NCI-H2227 (cell line): ENCODE measurements around the gene BLZF1.
"Not testable (repeated sequence)": the region's sequence is repeated elsewhere in the genome, so short reads cannot be mapped to it uniquely, and the experiment has no call there.

ENCODE experiments used
- DNase-seq: peaks from one replicate; lab custom pipeline; 2025; ENCODE audit not compliant: unreplicated experiment; lab: John Stamatoyannopoulos, UW

BLZF1 gene

GRCh38 chr1:169367686-169368405 is at the start of gene BLZF1, which contains the start of gene NME7:
Gene BLZF1, plus strand, starts transcription at chr1:169368195. Its CDS starts 1,328 bp downstream, at chr1:169369523.
Gene NME7, minus strand, starts transcription at chr1:169367797. Its CDS starts 87 bp downstream, at chr1:169367710.
- peak; percentile 98 for DNase-seq

DNA sequence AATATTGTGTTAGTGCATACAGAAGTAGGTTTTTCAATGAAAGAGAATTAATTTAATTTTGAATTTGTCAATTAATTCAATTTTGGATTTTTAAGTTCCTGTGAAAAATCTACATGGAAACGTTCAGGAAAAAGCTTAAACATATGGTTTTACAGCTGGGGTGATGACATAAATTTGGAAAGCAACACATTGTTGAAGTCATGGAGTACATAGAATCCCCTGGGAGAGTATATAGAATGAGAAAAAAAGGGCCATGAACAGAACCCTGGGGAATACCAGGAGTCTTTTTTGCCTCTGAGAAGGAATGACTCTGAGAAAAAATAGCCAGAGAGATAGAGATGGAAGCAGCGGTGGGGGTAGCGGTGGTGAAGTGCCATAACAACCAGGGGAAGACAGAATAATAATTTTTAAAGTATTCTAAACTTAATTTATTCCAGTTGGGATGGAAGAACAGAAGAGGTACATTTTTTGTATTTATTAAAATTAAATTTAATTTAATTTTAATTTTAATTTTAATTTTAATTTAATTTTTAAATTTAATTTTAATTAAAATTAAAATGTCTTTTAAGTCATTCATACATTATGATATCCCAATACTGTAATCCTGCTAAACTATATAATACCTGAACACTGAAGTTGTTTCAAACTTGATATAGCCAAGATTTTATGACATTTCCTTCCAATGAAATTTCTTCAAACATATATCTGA is 49.3 kb upstream of the BLZF1 start:
- DNase-seq = no peak

GRCh38 chr1:169321539-169321938 is 46.5 kb upstream of the BLZF1 start:
- DNase-seq = no peak

- no peak for DNase-seq
Measured at GRCh38 chr1:169322138-169322537, 45.9 kb upstream of the BLZF1 start.

- no peak for DNase-seq
Measured at GRCh38 chr1:169325117-169325516, 42.9 kb upstream of the BLZF1 start.

- DNase-seq = no peak
Measured at GRCh38 chr1:169326261-169326955, 41.6 kb upstream of the BLZF1 start.

DNA sequence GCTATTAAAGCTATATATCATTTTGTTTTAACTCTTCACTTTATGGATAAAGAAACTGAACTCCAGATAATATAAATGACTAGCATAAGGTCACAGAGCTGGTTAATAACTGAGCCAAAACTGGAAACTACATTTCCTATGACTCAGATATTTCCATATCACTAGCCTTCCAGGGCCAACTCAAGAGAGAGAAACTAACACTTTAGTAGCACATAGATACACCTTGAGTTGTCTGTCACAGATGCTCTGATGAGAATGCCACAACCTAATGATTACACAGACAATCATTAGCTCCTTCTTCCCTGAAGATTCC is 41.1 kb upstream of the BLZF1 start:
- DNase-seq = no peak

GRCh38 chr1:169327875-169328274 is 40.1 kb upstream of the BLZF1 start:
- no peak for DNase-seq

DNA sequence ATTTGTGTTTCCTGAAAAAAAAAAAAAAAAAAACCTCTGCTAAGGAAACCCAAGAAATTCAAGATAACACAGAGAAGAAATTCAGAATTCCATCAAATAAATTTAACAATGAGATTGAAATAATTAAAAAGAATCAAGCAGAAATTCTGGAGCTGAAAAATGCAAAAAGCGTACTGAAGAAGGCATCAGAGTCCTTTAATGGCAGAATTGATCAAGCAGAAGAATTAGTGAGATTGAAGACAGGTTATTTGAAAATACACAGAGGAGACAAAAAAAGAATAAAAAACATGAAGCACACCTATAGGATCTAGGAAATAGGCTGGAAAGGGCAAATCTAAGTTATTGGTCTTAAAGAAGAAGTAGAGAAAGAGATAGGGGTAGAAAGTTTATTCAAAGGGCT is 38.6 kb upstream of the BLZF1 start:
- DNase-seq = no peak

DNA sequence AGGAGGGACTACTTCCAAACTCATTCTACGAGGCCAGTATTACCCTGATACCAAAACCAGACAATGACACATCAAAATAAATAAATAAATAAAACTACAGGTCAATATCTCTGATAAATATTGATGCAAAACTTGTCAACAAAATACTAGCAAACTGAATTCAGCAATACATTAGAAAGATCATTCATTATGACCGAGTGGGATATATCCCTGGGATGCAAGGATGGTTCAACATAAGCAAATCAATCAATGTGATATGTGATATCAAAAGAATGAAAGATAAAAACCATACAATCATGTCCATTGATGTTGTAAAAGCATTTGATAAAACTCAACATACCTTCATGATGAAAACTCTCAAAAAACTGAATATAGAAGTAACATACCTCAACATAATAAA is 37.1 kb upstream of the BLZF1 start:
- DNase-seq = no peak

DNA sequence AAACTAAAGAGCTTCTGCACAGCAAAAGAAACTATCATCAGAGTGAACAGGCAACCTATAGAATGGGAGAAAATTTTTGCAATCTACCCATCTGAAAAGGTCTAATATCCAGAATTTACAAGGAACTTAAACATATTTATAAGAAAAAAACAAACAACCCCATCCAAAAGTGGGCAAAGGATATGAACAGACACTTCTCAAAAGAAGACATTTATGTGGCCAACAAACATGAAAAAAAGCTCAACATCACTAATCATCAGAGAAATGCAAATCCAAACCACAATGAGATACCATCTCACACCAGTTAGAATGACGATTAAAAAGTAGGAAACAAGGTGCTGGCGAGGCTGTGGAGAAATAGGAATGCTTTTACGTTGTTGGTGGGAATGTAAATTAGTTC is 33.3 kb upstream of the BLZF1 start:
- not testable (repeated sequence) for DNase-seq

DNA sequence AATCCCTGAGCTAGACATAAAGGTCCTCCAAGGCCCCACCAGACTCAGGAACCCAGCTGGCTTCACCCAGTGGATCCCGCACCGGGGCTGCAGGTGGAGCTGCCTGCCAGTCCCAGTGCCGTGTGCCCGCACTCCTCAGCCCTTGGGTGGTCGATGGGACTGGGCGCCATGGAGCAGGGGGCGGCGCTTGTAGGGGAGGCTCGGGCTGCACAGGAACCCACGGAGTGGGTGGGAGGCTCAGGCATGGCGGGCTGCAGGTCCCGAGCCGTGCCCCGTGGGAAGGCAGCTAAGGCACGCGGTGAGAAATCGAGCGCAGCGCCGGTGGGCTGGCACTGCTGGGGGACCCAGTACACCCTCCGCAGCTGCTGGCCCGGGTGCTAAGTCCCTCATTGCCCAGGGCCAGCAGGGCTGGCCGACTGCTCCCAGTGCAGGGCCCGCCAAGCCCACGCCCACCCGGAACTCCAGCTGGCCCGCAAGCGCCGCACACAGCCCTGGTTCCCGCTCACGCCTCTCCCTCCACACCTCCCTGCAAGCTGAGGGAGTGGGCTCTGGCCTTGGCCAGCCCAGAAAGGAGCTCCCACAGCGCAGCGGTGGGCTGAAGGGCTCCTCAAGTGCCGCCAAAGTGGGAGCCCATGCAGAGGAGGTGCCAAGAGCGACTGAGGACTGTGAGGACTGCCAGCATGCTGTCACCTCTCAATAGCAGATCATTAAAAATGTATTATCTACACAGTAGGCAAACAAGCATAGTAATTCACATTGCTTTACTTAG is 30.9 kb upstream of the BLZF1 start:
- peak; percentile 48 for DNase-seq

GRCh38 chr1:169338617-169339016 is 29.4 kb upstream of the BLZF1 start:
- DNase-seq = no peak

GRCh38 chr1:169339773-169340172 is 28.2 kb upstream of the BLZF1 start:
- no peak for DNase-seq

DNA sequence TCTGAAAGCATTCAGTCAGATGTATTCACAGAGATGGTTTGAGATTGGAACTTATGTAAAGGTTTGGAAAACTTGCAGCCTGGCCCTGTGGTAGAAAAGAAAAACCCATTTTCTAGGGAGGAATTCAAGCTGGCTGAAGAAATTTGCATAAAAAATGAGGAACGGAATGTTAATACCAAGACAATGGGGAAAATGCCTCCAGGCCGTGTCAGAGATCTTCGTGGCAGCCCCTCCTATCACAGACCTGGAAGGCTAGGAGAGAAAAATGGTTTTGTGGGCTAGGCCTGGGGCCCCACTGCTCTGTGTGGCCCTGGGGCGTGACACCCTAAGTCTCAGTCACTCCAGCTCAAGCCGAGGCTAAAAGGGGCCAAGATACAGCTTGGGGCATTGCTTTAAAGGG is 27.1 kb upstream of the BLZF1 start:
- DNase-seq = no peak

DNA sequence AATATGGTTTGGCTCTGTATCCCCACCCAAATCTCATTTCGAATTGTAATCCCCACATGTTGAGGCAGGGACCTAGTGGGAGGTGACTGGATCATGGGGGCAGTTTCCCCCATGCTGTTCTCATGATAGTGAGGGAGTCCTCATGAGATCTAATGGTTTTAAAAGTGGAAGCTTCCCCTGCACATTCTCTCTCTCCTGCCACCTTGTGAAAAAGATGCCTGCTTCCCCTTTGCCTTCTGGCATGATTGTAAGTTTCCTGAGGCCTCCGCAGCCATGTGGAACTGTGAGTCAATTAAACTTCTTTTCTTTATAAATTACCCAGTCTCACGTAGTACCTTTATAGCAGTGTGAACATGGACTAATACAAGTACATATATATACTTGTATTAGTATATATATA is 25.9 kb upstream of the BLZF1 start:
- DNase-seq = not testable (repeated sequence)

- DNase-seq = no peak
Measured at GRCh38 chr1:169345511-169345910, 22.5 kb upstream of the BLZF1 start.

- no peak for DNase-seq
Measured at GRCh38 chr1:169346036-169346589, 21.9 kb upstream of the BLZF1 start.

- no peak for DNase-seq
Measured at GRCh38 chr1:169347688-169348382, 20.2 kb upstream of the BLZF1 start.

DNA sequence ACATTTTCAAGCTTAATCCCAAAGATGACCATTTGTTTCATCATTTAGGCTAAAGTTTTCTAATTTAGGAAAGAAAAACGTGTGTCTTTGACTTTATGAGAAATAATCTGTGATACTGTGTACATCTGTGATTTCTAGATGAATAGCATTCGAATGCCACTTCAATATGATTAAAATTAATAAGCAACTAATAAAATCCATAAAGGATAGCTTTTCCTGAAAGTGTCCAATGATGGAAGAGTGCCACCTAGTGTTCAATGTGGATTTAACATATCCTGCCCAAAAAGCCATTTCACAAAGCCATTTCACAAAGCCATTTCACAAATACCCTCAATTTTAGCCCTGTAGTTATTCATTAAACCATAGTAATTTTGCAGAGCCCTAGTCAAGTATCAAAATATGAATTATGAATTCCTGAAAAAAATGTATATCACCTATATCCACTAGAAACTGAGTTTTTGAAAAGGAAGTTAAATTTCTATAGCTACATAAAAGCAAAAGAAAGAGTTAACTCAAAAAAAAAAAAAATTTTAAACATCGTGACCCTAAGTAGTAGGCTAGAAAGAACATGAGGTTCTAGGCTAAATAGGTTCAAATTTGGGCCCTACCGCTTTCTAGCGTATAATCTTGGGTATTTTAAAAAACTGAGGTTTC is 19.5 kb upstream of the BLZF1 start:
- DNase-seq = peak; percentile 66
